ENCODE data around the gene BMP8A. TPM values are rescaled to one million over a fixed set of nuclear protein-coding genes. Genes with fewer than 3 reads are reported as not detected.
A peak's percentile ranks its signal among the peaks of the same experiment; 100 is the strongest.
"Not testable (repeated sequence)": the region's sequence is repeated elsewhere in the genome, so short reads cannot be mapped to it uniquely, and the experiment has no call there.

Gene BMP8A, protein sequence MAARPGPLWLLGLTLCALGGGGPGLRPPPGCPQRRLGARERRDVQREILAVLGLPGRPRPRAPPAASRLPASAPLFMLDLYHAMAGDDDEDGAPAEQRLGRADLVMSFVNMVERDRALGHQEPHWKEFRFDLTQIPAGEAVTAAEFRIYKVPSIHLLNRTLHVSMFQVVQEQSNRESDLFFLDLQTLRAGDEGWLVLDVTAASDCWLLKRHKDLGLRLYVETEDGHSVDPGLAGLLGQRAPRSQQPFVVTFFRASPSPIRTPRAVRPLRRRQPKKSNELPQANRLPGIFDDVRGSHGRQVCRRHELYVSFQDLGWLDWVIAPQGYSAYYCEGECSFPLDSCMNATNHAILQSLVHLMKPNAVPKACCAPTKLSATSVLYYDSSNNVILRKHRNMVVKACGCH
- total RNA-seq (0.95 TPM), polyA plus RNA-seq (0.27 TPM)

DNA sequence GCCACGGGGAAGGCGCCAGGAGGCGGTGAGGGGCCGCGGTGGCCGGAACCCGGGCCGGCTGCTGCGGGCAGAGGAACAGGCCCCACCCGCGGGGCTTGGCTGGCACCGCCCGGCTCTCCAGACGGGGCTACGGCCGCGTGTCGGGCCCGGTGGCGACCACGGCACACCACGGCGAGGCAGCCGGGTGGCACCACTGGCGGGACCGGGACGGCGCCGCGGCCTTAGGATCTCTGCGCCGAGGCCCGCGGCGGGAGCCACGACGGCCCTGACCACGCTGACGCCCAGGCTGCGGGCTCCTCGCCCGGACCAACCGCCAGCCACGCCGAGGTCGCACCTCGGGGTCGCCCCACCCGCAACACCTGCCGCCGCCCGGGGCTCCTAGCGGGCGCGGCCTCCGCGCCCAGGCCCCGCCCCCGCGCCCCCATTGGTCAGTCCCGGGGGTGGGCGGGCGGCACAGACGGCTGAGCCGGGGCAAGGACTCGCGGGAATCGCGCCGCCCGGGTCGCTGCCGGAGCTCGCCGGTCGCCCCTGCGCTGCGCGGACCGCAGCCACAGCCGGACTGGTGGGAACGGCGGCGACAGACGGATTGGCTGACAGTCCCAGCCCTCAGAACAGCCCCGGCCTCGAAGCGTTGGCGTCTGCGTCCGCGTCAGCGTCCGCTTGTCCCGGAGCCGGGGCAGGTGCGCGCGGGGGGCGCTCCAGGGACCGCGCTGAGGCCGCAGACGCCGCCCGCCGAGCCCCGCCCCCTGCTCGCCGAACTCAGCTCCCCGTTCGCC, at the start of gene BMP8A:
Gene BMP8A (plus strand): TSS at position 491 of the 776 bp plus-strand sequence. CDS start 356 bp downstream, outside the sequence.
- Histone ChIP-seq H3K36me3 (ENCODE audit: insufficient read depth) (no peaks in the 10 kb centered on the region), H3K4me3 (ENCODE audit: low read depth, low read length) (peak within 1 kb of the TSS; percentile 45), H3K4me1 (ENCODE audit: insufficient read depth) (no peaks in the 10 kb centered on the region), H3K27ac (ENCODE audit: low read depth) (no peak within 1 kb of the TSS)
- WGBS: under 1% methylated on average over 112 of the region's 112 CpGs
- no peak for DNase-seq (ENCODE audit: extremely low spot score)

DNA sequence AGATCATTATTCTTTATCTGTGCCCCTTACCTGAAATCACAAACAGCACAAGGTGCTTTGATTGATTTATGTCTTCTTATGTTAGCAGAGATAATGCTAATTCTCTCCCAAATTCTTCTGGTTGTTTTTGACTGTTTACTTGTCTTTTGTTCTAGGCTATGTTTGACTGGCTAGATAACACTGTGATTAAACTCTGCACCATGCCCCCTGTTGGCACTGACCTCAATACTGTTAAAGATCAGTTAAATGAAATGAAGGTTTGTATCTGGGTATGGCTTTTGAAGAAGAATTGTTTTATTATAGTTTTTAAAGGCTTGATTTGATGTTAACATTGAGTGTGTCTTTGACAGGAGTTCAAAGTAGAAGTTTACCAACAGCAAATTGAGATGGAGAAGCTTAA, 49.6 kb upstream of the BMP8A start:
- DNase-seq (ENCODE audit: extremely low spot score): no peak
- Histone ChIP-seq H3K4me1 (ENCODE audit: insufficient read depth) (no peaks in the 10 kb centered on the region), H3K36me3 (ENCODE audit: insufficient read depth) (peaks cover 7% of the 10 kb centered on the region), H3K27ac (ENCODE audit: low read depth) (no peak overlapping the region), H3K4me3 (ENCODE audit: low read depth, low read length) (no peak overlapping the region)

GRCh38 chr1:39445573-39445972, 45.9 kb upstream of the BMP8A start:
- no peak overlapping the region for H3K4me3 ChIP-seq (ENCODE audit: low read depth, low read length)
- no peak for DNase-seq (ENCODE audit: extremely low spot score)
- H3K27ac ChIP-seq (ENCODE audit: low read depth): no peak overlapping the region
- H3K36me3 ChIP-seq (ENCODE audit: insufficient read depth): peaks cover 16% of the 10 kb centered on the region
- 94% methylated on average over 2 of the region's 2 CpGs for WGBS
- no peaks in the 10 kb centered on the region for H3K4me1 ChIP-seq (ENCODE audit: insufficient read depth)

GRCh38 chr1:39446986-39447567, 44.4 kb upstream of the BMP8A start:
- H3K4me3 ChIP-seq (ENCODE audit: low read depth, low read length): no peak overlapping the region
- peaks cover 16% of the 10 kb centered on the region for H3K36me3 ChIP-seq (ENCODE audit: insufficient read depth)
- H3K27ac ChIP-seq (ENCODE audit: low read depth): no peak overlapping the region
- H3K4me1 ChIP-seq (ENCODE audit: insufficient read depth): no peaks in the 10 kb centered on the region
- 80% methylated on average over 5 of the region's 5 CpGs for WGBS
- no peak for DNase-seq (ENCODE audit: extremely low spot score)

GRCh38 chr1:39450041-39450440, 41.4 kb upstream of the BMP8A start:
- H3K27ac ChIP-seq (ENCODE audit: low read depth); DNase-seq (ENCODE audit: extremely low spot score); H3K4me1 ChIP-seq (ENCODE audit: insufficient read depth); H3K4me3 ChIP-seq (ENCODE audit: low read depth, low read length): not testable (repeated sequence)
- 94% methylated on average over 4 of the region's 4 CpGs for WGBS
- peaks cover 19% of the 10 kb centered on the region for H3K36me3 ChIP-seq (ENCODE audit: insufficient read depth)

DNA sequence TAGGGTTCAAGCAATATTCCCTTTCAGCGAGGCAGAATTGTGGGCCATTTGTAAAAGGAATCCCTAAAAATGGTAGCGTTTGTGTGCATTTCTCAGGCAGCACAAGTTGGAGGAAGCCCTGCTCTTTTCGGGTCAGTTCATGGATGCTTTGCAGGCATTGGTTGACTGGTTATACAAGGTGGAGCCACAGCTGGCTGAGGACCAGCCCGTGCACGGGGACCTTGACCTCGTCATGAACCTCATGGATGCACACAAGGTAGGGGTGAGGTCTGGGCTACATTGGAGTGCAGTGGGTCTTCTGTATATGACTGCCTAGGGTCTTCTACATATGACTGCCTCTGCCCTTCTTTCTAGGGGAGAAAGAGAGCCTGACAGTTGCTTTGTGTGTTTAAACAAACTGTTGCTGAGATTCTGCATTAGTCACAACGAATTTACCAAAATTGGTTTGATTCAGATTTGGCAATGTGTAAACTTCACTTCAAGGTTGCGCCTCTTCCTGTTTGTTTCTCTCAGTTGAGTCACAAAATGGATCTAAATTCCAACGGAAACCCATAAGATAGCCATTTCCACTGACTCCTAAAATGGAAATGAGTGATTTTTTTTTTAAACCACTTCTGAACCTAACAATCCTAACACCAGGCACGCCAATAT, 40.4 kb upstream of the BMP8A start:
- DNase-seq (ENCODE audit: extremely low spot score): no peak
- peaks cover 15% of the 10 kb centered on the region for H3K36me3 ChIP-seq (ENCODE audit: insufficient read depth)
- H3K27ac ChIP-seq (ENCODE audit: low read depth): peak overlapping the region; percentile 39
- no peak overlapping the region for H3K4me3 ChIP-seq (ENCODE audit: low read depth, low read length)
- WGBS: 71% methylated on average over 10 of the region's 10 CpGs
- H3K4me1 ChIP-seq (ENCODE audit: insufficient read depth): no peaks in the 10 kb centered on the region

DNA sequence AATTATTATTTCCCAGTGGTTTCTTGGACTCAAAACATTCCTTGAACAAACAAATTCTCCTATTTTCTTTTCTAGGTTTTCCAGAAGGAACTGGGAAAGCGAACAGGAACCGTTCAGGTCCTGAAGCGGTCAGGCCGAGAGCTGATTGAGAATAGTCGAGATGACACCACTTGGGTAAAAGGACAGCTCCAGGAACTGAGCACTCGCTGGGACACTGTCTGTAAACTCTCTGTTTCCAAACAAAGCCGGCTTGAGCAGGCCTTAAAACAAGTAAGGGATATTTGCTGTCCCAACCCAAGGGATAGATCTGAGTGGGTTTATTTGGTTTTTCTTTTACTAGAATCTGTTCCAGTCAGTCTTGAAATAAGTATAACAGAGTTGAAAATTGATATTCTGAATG, 39.4 kb upstream of the BMP8A start:
- peaks cover 14% of the 10 kb centered on the region for H3K36me3 ChIP-seq (ENCODE audit: insufficient read depth)
- no peak for DNase-seq (ENCODE audit: extremely low spot score)
- H3K4me3 ChIP-seq (ENCODE audit: low read depth, low read length): no peak overlapping the region
- no peak overlapping the region for H3K27ac ChIP-seq (ENCODE audit: low read depth)
- no peaks in the 10 kb centered on the region for H3K4me1 ChIP-seq (ENCODE audit: insufficient read depth)
- WGBS: 86% methylated on average over 7 of the region's 7 CpGs

DNA sequence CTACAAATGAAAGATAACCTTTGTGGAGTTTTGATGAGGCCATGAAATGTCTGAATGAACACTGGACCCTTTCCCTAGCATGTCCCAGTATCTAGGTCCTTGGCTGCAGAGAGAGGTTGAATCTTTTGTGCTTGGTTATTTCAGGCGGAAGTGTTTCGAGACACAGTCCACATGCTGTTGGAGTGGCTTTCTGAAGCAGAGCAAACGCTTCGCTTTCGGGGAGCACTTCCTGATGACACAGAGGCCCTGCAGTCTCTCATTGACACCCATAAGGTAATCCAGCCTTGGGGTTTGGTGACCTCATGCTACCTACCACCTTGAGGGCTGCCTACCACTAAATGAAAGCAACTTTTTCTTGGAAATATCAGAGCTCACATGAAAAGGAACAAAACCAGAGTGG, 38.9 kb upstream of the BMP8A start:
- H3K27ac ChIP-seq (ENCODE audit: low read depth): no peak overlapping the region
- H3K4me1 ChIP-seq (ENCODE audit: insufficient read depth): no peaks in the 10 kb centered on the region
- peaks cover 11% of the 10 kb centered on the region for H3K36me3 ChIP-seq (ENCODE audit: insufficient read depth)
- DNase-seq (ENCODE audit: extremely low spot score): no peak
- H3K4me3 ChIP-seq (ENCODE audit: low read depth, low read length): no peak overlapping the region
- WGBS: 80% methylated on average over 5 of the region's 5 CpGs

DNA sequence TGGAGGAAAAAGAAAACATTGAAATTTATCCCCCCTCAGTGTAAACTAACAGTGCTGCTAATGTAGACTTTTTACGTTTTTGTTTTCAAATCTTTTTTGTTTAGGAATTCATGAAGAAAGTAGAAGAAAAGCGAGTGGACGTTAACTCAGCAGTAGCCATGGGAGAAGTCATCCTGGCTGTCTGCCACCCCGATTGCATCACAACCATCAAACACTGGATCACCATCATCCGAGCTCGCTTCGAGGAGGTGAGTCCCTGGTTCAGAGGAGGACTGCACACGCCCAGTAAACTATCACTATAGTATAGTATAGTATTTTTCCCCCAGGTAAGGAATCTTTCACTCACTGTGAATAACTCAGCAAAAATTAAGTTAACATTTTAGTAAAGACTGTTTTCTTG, 37.8 kb upstream of the BMP8A start:
- H3K27ac ChIP-seq (ENCODE audit: low read depth): no peak overlapping the region
- H3K36me3 ChIP-seq (ENCODE audit: insufficient read depth): peaks cover 6% of the 10 kb centered on the region
- DNase-seq (ENCODE audit: extremely low spot score): no peak
- WGBS: 69% methylated on average over 8 of the region's 8 CpGs
- H3K4me1 ChIP-seq (ENCODE audit: insufficient read depth): no peaks in the 10 kb centered on the region
- no peak overlapping the region for H3K4me3 ChIP-seq (ENCODE audit: low read depth, low read length)

GRCh38 chr1:39458991-39459390, 32.4 kb upstream of the BMP8A start:
- no peak for DNase-seq (ENCODE audit: extremely low spot score)
- peaks cover 14% of the 10 kb centered on the region for H3K36me3 ChIP-seq (ENCODE audit: insufficient read depth)
- no peaks in the 10 kb centered on the region for H3K4me1 ChIP-seq (ENCODE audit: insufficient read depth)
- H3K4me3 ChIP-seq (ENCODE audit: low read depth, low read length): no peak overlapping the region
- H3K27ac ChIP-seq (ENCODE audit: low read depth): no peak overlapping the region
- 82% methylated on average over 4 of the region's 4 CpGs for WGBS

GRCh38 chr1:39462074-39462473, 29.4 kb upstream of the BMP8A start:
- peaks cover 11% of the 10 kb centered on the region for H3K36me3 ChIP-seq (ENCODE audit: insufficient read depth)
- no peak overlapping the region for H3K4me3 ChIP-seq (ENCODE audit: low read depth, low read length)
- no peaks in the 10 kb centered on the region for H3K4me1 ChIP-seq (ENCODE audit: insufficient read depth)
- H3K27ac ChIP-seq (ENCODE audit: low read depth): no peak overlapping the region
- no peak for DNase-seq (ENCODE audit: extremely low spot score)
- WGBS: 75% methylated on average over 1 of the region's 1 CpG

GRCh38 chr1:39466413-39467107, 24.9 kb upstream of the BMP8A start:
- Histone ChIP-seq H3K36me3 (ENCODE audit: insufficient read depth) (peaks cover 8% of the 10 kb centered on the region), H3K4me3 (ENCODE audit: low read depth, low read length) (no peak overlapping the region), H3K4me1 (ENCODE audit: insufficient read depth) (no peaks in the 10 kb centered on the region), H3K27ac (ENCODE audit: low read depth) (no peak overlapping the region)
- DNase-seq (ENCODE audit: extremely low spot score): no peak
- WGBS: 81% methylated on average over 3 of the region's 3 CpGs

GRCh38 chr1:39467108-39467720, 24.2 kb upstream of the BMP8A start:
- 68% methylated on average over 16 of the region's 16 CpGs for WGBS
- H3K36me3 ChIP-seq (ENCODE audit: insufficient read depth); DNase-seq (ENCODE audit: extremely low spot score); H3K4me3 ChIP-seq (ENCODE audit: low read depth, low read length); H3K4me1 ChIP-seq (ENCODE audit: insufficient read depth); H3K27ac ChIP-seq (ENCODE audit: low read depth): not testable (repeated sequence)

Measured in urinary bladder (tissue), 4 donors.